ENCODE measurements around the gene SLC18A2.

The SLC18A2 gene

DNA sequence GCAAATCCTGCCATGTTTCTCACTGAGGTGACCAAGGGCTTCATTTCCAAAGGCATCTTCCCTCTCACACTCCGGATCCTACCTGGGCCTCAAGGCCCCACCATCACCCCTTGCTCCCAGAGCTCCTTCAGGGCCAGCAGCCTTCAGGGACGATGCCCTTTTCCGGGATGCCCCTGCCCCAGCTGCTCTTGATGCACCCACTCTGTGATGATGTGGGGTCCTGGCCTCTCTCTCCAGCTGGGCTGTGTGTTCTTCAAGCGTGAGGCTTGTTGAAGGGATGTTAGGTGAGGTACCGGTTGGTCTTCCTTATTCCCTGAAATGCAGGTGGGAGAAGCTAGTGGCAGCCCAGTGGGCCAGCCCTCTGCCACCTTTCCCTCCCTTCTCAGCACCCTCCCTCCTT lies 18.4 kb upstream of the SLC18A2 start:
- H3K36me3 ChIP-seq (replicated peaks; ENCODE audit: insufficient read depth, low read length): no peaks in the 10 kb centered on the region
- H3K9me2 ChIP-seq (replicated peaks; ENCODE audit: insufficient read depth, low read length): no peaks in the 10 kb centered on the region
- DNase-seq: no peak
- H3K27me3 ChIP-seq (replicated peaks; ENCODE audit: insufficient read depth, low read length): no peaks in the 10 kb centered on the region
- H3K4me1 ChIP-seq (ENCODE audit: low read length): no peaks in the 10 kb centered on the region
- TF ChIP-seq, protein P1, sequence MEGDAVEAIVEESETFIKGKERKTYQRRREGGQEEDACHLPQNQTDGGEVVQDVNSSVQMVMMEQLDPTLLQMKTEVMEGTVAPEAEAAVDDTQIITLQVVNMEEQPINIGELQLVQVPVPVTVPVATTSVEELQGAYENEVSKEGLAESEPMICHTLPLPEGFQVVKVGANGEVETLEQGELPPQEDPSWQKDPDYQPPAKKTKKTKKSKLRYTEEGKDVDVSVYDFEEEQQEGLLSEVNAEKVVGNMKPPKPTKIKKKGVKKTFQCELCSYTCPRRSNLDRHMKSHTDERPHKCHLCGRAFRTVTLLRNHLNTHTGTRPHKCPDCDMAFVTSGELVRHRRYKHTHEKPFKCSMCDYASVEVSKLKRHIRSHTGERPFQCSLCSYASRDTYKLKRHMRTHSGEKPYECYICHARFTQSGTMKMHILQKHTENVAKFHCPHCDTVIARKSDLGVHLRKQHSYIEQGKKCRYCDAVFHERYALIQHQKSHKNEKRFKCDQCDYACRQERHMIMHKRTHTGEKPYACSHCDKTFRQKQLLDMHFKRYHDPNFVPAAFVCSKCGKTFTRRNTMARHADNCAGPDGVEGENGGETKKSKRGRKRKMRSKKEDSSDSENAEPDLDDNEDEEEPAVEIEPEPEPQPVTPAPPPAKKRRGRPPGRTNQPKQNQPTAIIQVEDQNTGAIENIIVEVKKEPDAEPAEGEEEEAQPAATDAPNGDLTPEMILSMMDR (IDR thresholded peaks at IDR 0.05; ENCODE audit: low read length): no peak
- TF ChIP-seq EZH2 (optimal IDR thresholded peaks at IDR 0.05; ENCODE audit: low read depth, low read length) (no peak), EZH2phosphoT487 (IDR thresholded peaks at IDR 0.05; ENCODE audit: low read length) (no peak)
- no peak overlapping the region for H3K4me2 ChIP-seq (ENCODE audit: low read depth, low read length)
- no peaks in the 10 kb centered on the region for H3F3A ChIP-seq (ENCODE audit: insufficient read depth, low read length)
- no peaks in the 10 kb centered on the region for H4K20me1 ChIP-seq (ENCODE audit: insufficient read depth, low read length)
- no peak overlapping the region for H2AFZ ChIP-seq (ENCODE audit: low read length)
- H3K9ac ChIP-seq (ENCODE audit: low read length): no peak overlapping the region
- H3K79me2 ChIP-seq (ENCODE audit: low read length): no peaks in the 10 kb centered on the region
- H3K9me3 ChIP-seq (replicated peaks; ENCODE audit: insufficient read depth, low read length): no peaks in the 10 kb centered on the region
- H3K4me3 ChIP-seq (ENCODE audit: low read length): no peak overlapping the region
- no peak overlapping the region for H3K27ac ChIP-seq (ENCODE audit: low read length)

DNA sequence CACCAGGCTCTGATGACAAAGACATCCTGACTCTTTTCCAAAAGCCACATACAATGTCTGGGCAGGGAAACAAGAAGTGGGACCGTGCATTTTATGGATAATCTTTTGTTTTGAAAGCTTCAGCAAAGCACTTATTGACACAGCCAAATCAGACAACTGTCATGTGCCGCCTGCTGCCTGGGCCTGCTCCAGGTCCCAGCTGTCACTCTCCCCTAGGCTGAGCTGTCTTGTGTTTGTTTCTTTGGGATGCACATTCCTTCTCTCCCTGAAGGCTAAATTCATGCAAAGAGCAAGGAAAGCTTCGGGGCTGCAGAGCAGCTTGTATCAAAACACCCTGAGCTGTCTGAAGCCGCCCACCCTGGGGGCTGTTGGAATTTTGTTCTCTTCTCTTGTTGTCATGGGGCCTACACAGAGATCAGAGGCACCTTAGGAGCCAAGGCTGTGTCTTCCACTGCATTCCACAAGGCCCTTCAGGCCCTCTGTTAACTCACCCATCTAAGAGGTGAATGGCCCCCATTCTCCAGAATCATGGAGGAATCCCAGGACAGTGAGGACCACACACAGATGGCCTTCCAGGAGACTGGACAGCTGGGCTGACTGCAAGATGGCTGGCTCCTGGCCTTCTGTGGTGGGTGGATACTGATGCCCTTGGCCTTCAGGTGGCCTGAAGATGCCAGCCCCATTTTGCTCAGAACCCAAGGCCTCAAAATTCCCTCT lies 17.8 kb upstream of the SLC18A2 start:
- H4K20me1 ChIP-seq (ENCODE audit: insufficient read depth, low read length): no peaks in the 10 kb centered on the region
- DNase-seq: no peak

DNA sequence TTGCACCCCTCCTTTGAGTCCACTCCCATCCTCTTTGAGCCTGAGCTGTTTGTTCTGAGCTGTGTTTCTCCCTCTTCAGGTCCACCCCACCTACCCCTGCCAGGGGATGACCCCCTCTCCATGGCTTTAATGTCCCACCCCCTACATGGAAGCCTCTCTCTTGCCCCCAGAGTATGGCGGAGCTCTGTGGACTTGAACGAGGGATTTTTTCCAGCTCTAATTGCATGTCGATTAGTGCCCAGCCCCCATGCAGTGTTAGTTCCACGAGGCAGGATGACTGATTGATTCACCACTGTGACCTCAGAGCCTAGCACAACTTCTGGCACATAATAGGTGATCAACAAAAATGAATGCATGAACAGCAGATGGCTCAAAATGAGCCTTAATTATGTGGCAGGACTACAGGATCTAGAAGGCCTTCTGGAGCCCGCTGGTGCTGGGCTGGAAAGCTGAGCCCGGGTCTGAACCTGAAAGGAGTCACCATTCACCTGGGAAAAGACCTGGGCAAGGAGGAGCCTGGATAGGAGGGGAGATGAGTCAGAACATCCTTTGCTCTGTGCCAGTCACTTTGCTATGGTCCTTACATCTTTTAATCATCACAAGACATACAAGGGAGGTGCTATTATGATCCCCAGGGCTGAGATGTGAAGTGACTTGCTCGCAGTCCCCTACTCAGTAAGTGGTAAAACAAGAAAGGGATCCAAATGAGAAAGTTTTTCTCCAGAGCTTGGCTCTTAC lies 17.1 kb upstream of the SLC18A2 start:
- Histone ChIP-seq H3K9ac (ENCODE audit: low read length) (no peak overlapping the region), H3K79me2 (ENCODE audit: low read length) (no peaks in the 10 kb centered on the region), H3K4me2 (ENCODE audit: low read depth, low read length) (no peak overlapping the region), H3K4me3 (ENCODE audit: low read length) (no peak overlapping the region), H3K27ac (ENCODE audit: low read length) (no peak overlapping the region), H3K9me2 (replicated peaks; ENCODE audit: insufficient read depth, low read length) (no peaks in the 10 kb centered on the region), H3K9me3 (replicated peaks; ENCODE audit: insufficient read depth, low read length) (no peaks in the 10 kb centered on the region), H2AFZ (ENCODE audit: low read length) (no peak overlapping the region), H3K4me1 (ENCODE audit: low read length) (no peaks in the 10 kb centered on the region), H4K20me1 (ENCODE audit: insufficient read depth, low read length) (no peaks in the 10 kb centered on the region), H3K27me3 (replicated peaks; ENCODE audit: insufficient read depth, low read length) (no peaks in the 10 kb centered on the region), H3F3A (ENCODE audit: insufficient read depth, low read length) (no peaks in the 10 kb centered on the region), H3K36me3 (replicated peaks; ENCODE audit: insufficient read depth, low read length) (no peaks in the 10 kb centered on the region)
- DNase-seq: no peak
- TF ChIP-seq EZH2phosphoT487 (IDR thresholded peaks at IDR 0.05; ENCODE audit: low read length) (no peak), EZH2 (optimal IDR thresholded peaks at IDR 0.05; ENCODE audit: low read depth, low read length) (no peak)
- TF ChIP-seq, protein P1 (IDR thresholded peaks at IDR 0.05; ENCODE audit: low read length): no peak

More for the DNA sequence above, 17.8 kb upstream of the SLC18A2 start:
- Histone ChIP-seq H3K9me3 (replicated peaks; ENCODE audit: insufficient read depth, low read length) (no peaks in the 10 kb centered on the region), H3K4me1 (ENCODE audit: low read length) (no peaks in the 10 kb centered on the region), H3F3A (ENCODE audit: insufficient read depth, low read length) (no peaks in the 10 kb centered on the region), H3K9me2 (replicated peaks; ENCODE audit: insufficient read depth, low read length) (no peaks in the 10 kb centered on the region), H3K79me2 (ENCODE audit: low read length) (no peaks in the 10 kb centered on the region), H3K4me3 (ENCODE audit: low read length) (no peak overlapping the region), H3K27ac (ENCODE audit: low read length) (no peak overlapping the region), H3K4me2 (ENCODE audit: low read depth, low read length) (no peak overlapping the region), H3K9ac (ENCODE audit: low read length) (no peak overlapping the region), H3K27me3 (replicated peaks; ENCODE audit: insufficient read depth, low read length) (no peaks in the 10 kb centered on the region), H3K36me3 (replicated peaks; ENCODE audit: insufficient read depth, low read length) (no peaks in the 10 kb centered on the region), H2AFZ (ENCODE audit: low read length) (no peak overlapping the region)
- TF ChIP-seq EZH2phosphoT487 (IDR thresholded peaks at IDR 0.05; ENCODE audit: low read length) (no peak), EZH2 (optimal IDR thresholded peaks at IDR 0.05; ENCODE audit: low read depth, low read length) (no peak)
- TF ChIP-seq, protein P1 (IDR thresholded peaks at IDR 0.05; ENCODE audit: low read length): no peak

All from MM.1S (cell line).